ENCODE data around the gene RHOC. TPM values are rescaled to one million over a fixed set of nuclear protein-coding genes. Genes with fewer than 3 reads are reported as not detected.

The RHOC gene
- total RNA-seq, 2 experiments from 2014 or later, result 81.2 to 85.5 TPM

Other genes starting within 250 kb of the RHOC start
- under 1 TPM; 0.22 to 0.34 TPM for gene WNT2B, start 198.2 kb downstream of the RHOC start, total RNA-seq
- gene ST7L, start 88.0 kb downstream of the RHOC start, total RNA-seq, result 10 to 100 TPM; 15.4 to 16.5 TPM
- 100 to 1,000 TPM; 248 to 251 TPM for gene CAPZA1, start 87.3 kb downstream of the RHOC start, total RNA-seq
- gene MOV10, start 32.5 kb downstream of the RHOC start, total RNA-seq, result 100 to 1,000 TPM; 124 to 130 TPM
- under 1 TPM in 1 of 2 experiments, not detected in 1; 0.25 TPM for gene PPM1J, start 8.2 kb upstream of the RHOC start, total RNA-seq
- gene SLC16A1, start 249.1 kb upstream of the RHOC start, total RNA-seq, result 10 to 100 TPM; 31.4 to 35.4 TPM